Stimulated activated CD4-positive, alpha-beta T cell treated with anti-CD3 and anti-CD28 coated beads, Interleukin-4, amount 100 ng/mL, for 48 hours (primary cell): Measurements from ENCODE around the gene SIPA1L3.
A peak's percentile ranks its signal among the peaks of the same experiment; 100 is the strongest.
"Not testable (repeated sequence)": the region's sequence is repeated elsewhere in the genome, so short reads cannot be mapped to it uniquely, and the experiment has no call there.

ENCODE experiments used
- DNase-seq, 2 donors: peaks; one replicate each; pipeline ENCODE4 v3.0.0-alpha.2; 2020; ENCODE audit warnings: low read depth in 2 of 2

Gene SIPA1L3

DNA sequence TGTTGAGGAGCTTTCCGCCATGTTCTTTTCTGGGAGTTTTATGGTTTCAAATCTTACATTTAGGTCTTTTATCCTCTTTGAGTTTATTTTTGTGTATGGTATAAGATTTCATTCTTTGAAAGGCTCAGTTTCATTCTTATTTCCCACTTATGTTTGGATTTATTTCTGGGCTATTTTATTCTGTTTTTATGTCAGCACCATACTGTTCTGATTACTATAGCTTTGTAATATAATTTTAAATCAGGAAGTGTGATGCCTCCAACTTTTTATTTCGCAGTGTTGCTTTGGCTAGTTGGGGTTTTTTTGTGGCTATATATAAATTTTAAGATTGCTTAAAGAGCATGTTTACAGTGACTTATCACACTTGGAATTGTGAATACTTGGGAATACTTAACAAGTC lies 135.1 kb downstream of the SIPA1L3 start:
- no peak for DNase-seq

DNA sequence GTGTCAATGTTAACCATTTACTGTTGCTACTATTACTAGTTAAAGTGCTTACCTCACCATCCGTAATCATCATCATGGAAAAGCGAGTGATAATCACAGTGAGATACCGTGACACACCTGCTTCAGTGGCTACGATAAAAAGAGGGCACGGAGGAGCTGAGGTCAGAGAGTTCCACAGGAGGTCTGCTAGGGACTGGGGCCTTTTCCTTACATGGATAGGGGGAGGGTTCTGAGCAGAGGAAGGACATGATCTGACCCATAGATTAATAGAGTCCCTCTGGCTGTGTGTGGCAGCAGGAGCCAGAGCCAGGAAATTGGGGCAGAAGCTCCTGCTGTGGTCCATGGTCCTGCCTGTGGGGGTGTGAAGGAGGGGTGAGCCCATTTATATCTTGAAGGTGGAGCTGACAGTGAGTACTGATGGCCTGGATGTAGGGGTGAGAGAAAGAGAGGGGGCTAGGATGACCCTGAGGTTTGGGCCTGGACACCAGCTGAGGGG lies 136.7 kb downstream of the SIPA1L3 start:
- no peak for DNase-seq

DNA sequence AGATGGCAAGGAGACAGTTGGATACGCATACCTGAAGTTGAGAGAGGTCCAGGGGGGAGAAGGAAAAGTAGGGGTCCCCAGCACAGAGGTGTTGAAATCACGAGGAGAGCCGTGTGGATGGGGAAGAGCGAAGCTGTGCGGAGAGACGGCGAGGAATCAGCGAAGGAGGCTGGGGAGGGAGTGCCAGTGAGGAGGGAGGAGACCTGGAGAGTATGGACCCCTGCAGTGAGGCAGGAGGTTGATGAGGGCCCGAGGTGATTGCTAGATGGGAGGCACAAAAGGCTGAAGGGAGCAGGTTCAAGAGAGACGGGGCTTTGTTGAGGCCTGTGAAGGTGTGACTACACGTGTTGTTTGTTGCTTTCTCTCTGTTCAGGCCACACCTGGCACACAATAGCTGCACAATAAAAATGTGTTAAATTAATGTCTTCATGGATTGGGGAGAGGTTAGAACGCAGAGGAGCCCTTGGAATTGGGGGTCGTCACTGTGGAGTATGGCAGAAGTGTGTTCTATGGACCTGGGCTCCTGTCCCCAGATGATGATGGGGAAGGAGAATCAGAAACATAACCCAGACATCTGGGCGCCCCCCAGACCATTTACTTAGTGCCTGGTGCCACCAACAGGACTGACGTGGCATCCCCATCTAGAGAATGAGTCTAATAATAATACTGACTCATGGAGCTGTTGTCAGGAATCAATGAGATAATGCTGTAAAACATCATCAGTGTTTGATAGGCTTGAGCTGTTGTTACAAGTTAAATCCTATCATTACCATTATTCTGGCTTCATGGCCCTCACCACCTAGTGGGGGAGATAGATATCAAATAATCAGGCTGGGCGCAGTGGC lies 137.5 kb downstream of the SIPA1L3 start:
- no peak for DNase-seq

DNA sequence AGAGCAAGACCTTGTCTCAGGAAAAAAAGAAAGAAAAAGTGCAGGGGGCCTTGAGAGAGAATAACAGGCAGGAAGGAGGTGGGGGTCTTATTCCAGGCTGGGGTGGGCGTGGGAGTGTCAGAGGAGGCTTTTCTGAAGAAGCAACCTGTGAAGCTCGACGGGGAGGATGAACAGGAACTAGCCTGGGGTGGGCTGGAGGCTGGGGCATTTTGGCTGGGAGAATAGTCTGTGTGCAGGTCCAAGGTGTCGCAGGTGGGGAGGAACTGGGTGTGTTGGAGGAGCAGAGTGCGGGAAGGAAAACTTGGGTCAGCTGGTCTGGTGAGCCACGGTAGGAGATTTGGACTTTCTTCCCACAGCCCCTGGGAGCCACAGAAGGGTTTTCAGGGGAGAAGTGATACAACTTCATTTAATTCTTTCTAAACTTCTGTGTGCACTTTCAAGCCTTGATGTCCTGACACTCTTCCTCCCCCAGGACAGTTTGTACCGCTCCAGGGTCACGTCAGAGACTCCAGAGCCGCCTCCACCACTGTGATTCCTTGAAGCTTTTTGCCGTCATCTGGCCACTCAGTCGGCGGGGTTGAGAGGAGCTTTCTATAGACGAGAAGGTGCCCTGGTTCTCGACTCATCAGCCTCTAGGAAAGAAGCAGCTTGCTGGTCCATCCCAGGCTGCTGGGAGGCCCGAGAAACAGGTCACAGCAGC lies 138.7 kb downstream of the SIPA1L3 start:
- DNase-seq = no peak

DNA sequence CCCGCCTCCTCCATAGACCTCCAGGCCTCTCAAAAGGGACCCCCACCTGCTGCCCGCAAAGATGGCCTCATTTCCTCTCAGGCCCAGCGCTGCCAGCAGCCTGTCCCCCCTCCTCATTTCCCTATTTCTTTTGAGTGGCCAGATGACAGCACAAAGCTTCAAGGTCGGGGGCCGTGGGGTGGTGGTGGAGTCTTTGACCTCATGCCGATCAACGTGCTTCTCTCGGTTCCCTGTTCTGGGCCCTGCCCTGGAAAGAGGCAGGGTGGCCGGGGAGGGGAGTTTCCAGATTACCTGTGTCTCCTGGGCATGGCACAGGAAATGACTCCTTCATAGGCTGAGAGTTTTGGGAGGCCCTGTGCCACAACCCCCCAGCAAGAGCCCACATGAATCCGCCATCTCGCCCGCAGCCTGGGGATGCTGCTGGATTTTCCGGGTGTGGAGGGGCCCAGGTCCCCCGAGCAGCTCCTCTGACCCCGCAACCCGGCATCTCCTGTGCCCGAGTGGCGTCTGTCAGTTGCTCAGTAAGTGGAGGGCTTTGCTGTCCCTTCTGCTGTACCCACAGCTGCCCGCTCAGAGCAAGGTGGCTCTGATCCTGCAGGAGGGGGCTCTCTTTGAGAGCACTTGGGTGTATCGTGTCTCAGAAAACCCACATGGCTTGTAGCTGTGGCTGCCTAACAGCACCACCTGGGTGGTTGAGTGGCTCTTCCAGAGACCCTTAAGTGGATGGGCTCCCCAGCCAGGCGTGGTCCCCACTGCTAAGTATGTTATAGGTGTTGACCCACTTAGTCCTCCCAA lies 139.4 kb downstream of the SIPA1L3 start:
- no peak for DNase-seq

DNA sequence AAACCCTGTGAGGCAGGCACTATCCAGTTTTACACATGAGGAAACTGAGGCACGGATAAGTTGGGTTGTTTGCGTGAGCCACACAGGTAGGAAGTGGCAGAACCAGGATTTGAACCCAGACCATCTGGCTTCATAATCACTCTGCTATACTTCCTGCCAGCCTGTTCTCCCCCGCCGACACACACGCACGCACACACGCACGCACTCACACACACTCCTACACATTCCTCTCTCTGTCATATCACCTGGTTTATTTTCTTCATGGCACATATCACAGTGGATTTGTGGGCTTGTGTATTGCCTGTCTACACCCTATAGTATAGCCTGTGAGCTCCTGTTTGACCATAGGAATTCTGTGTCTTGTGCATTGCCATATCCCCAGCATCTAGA lies 140.0 kb downstream of the SIPA1L3 start:
- DNase-seq = no peak

DNA sequence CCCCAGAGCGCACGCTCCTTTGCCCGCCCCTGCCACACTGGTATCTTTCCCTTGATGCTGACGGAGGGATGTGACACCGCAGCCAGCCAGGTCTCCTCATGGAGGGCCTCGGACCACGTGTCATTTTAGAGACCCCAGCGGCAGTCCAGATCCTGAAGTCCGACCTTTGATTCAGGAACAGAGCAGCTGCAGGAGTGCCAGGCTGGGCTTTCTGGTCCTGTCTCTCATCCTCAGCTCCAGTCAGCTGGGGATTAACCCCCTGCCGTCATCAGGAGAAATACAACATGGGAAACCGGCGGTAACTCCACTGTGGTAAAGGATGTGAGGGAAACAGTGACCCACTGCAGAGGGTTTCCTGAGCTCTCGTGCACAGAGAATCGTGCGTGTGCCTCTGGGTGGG lies 140.6 kb downstream of the SIPA1L3 start:
- no peak for DNase-seq

DNA sequence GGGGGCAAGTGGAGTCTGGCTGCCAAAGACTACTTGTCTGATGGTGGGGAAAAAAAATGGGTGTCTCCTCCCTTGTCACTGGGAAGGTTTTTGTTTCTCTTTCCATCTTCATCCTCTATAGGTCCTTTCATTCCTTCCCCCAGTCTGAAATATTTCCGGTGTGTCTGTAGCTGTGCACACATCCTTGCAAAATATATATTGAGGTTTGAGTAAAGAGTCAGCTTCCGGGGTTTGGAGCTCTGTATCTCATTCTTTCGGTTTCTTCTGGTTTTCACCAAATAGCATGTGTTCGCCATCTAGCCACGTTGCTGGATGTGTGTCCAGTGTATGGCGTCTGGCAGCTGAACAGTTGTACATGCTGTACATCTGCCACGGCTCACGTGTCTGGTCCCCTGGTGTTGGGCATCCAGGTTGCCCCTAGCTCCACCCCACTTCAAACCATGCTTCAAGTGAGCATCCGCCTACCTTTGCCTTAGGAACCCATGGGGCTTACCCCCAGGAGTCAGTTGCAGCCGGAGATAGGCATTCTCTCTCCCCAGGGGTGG lies 142.2 kb downstream of the SIPA1L3 start:
- peak; percentile 32 for DNase-seq

DNA sequence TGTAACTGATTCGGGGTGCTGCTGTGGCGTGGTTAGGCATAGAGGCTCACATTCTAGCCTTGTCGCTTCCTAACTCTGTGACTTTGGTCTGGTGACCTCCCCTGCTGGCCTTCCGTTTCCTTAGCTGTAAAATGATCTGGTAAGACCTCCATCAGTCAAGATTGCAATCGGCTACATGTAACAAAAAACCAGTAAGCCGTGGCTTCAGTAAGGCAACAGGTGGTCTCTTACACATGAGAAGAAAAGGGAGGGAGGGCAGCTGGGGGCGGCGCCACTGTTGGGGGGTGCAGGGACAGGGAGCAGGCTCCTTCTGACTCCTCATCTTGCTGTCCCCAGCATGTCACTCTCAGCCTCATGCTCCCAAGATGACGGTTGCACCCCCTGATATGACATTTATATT lies 148.0 kb downstream of the SIPA1L3 start:
- DNase-seq = no peak

DNA sequence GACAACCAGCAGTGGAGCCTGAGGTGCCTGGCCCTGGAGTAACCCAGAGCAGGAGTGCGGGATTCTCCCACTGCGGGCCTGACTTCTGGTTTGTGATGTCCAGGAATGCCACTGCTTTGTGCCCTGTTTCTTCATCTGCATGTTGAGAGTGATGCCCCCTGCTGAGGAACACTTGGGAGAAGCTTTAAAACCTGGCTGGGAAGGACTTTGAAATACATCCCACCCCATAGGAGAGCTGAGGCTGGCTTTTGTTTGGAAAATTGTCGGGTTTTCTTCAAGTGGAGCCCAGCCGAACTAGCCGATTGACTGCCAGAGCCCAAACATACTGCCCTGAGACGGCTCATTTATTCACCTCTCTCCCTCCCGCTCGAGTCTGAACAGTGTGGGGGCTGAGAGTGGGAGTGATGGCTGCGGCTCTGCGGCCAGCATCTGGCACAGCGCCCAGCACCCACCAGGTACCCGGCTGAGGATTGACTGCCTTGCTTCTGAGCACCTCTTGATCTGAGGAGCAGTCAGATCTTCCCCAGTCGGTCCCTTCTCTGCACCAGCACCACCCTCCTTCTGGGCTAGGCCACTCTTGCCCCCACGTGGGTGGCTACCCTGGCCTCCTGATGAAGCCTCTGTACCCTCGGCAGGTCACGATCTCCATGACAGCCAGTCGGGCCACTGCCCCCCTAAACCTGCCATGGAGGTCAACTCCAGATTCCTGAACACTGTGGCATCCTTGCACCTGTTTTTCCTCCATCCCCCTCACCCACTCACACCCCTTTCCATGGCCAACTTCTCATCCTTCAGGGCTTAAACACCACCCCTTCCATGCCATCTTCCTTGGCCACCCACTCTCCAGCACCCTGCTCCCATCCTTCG lies 148.9 kb downstream of the SIPA1L3 start:
- no peak for DNase-seq

DNA sequence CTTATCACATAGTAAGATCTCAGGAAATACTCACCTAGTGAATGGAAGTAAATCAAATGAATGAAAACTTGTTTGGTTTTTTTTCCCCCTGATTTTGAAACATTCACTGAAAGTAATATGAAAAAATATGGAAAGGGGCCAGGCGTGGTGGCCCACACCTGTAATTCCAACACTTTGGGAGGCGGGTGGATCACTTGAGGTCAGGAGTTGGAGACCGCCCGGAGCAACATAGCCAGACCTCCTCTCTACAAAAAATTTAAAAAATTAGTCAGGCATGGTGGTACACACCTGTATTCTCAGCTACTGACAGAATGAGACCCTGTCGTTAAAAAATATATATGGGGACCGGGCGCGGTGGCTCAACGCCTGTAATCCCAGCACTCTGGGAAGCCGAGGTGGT lies 149.6 kb downstream of the SIPA1L3 start:
- DNase-seq = no peak

DNA sequence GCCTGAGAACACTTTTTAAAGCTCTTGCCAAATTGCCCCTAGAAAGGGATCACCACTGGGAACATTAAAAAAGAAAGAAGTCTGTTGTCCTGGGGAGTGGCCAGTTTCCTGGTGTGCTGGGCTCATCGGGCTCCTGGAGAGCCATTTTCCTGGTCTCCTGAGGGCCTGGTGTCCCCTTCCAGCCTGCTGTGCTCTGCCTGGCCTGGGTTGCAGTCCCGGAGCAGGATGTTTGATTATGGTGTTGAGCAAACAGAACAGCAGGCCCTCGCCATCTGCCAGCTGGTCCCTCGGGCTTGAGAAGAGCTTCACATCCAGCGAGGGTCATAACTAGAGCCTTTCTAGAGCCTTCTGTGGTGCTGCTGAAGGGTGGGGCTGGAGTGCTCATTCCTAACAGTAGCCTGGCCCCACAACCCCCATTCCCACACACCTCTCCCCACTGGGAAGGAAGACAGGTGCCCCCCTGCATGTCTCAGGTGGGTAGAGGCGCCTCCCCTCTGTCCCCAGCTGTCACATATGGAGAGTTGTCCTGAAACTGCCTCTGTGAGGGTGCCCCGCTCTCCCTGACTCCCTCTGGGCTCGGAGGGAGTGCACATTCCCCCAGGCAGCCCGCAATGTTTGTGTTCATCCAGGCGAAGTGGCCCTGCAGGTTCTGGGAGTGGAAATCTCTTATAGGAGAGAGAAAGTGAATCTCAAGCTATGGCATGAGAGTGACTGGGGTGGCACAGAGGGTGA lies 151.1 kb downstream of the SIPA1L3 start:
- DNase-seq = no peak

DNA sequence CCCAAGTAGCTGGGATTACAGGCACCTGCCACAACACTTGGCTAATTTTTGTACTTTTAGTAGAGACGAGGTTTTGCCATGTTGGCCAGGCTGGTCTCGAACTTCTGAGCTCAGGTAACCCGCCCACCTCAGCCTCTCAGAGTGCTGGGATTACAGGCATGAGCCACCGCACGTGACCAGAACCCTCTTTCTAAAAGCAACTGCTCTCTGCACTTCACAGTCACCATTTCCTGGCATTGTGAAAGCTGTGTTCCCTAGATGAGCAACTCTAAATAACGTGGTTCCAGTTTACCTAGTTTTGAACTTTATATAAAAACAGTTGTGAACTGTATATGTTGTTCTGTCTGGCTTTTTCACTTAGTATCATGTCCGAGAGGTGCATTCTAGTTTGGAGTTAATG lies 152.9 kb downstream of the SIPA1L3 start:
- peak in 1 of 2 donors; percentile 18 for DNase-seq

DNA sequence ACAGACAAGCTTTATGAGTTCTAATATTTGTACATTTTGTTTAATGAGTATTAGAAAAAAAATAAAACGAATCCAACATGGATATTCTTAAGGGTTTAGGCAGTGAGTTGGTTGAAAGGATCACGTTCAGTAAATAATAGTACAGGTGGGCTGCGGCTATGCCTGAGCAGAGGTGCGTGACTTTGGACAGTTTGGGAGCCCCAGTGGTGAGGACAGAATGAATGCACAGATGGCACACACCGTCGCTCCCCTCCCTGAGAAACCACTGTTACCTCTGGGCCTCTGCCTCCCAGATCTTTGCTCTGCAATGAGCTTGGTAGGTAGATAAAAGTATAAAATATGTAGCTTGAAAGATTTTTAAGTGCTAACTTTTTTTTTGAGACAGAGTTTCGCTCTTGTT lies 153.3 kb downstream of the SIPA1L3 start:
- no peak for DNase-seq

DNA sequence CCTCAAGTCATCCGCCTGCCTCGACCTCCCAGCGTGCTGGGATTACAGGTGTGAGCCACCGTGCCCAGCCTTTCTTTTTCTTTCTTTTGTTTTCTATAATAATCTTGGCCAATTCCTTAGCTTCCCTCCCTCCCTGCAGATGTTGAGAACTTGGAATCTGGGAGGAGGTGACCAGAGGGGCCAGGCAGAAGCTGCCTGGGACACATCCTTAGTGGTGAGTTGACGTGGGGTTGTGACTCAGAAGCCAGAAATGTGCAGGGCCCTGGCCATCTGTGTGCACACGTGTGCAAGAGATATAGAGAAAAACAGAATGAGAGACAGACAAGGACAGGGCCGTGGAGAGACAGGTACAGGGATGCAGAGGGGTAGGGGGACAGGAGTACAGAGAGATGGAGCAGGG lies 154.3 kb downstream of the SIPA1L3 start:
- DNase-seq = no peak

DNA sequence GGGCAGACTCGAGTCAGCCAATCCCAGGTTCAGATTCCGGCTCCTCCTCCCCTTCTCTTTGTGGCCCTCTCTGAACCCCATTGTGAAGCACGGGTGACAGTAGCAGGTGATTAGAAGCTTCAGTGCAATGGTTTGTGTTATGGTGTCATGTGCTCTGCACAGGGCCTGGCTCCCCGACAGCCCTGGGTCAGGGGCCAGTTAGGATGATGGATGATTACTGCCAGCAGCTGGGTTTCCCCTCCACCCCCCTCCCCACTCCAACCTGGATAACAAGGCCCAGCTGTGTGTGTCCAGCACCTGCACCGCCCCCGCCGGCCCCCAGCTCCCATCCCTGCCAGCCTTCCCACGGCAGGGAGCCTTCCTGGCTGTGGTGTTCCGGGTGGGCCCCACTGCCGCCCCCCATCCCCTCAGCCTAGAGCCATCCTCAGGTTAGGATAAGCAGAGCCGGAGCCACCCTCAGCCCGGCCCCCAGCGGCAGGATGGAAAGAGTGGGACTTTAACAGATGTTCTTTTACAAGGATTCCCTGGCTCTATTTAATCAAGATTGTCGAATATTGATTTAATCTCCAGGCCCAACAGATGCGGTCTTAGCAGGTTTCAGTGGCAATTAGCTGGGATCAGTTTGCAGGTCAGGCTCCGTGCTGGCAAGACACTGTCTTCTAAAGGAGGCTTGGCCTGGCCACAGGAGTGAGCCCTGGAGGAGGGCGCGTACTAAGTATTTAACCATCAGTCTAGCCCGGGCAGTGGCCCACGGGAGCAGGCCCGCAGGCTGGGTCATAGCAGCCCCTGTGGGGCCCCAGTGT lies 156.2 kb downstream of the SIPA1L3 start:
- DNase-seq = no peak

DNA sequence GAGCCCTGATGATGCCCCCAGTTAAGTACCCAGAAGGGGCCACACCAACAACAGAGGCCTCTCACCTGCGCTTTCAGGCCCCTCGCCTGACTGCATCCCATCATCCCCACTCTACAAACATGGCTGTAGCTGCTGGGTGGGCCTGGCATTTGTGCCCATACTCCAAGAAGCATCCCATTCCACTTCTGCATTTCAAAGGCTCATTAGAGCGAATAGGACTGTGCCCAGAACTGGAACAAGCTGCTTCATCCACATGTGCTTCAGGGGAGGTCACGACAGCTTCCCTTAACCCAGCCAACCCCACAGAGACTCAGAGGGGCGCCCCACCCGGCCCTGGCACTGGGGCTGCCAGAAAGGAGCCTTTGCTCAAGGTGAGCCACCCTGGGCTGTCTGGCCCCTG lies 156.9 kb downstream of the SIPA1L3 start:
- no peak for DNase-seq

DNA sequence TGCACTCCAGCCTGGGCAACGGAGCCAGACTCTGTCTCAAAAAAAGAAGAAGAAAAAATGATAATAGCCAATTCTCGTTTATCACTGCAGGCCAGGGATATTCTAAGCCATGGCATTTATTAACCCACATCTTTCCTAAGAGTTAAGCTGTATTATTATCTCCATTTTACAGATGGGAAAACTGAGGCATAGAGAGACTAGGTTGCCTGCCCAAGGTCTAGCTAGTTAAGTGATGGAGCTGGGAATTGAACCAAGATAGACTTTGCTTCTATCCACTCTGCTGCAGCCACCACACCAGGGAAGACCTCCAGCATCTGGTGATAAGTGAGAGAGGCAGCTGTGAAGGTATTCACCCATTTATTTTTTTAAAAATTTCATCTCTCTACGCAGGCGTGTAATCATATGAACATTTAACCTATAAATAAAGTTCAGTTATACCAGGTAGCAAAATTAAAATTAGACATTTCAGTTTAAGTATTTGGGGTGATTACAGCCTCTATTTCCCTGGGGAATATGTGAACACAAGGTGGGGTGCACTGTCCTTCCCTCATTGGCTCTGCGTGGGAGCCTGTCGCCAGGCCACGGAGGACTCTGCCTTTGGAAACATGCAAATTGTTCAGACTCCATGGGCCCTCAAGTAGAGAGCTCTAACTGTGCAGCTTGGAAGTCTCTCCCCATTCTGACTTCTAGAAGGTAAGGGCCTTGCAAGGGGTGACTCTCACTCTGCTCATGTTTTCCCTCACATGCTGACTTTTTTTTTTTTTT lies 157.8 kb downstream of the SIPA1L3 start:
- DNase-seq = no peak

DNA sequence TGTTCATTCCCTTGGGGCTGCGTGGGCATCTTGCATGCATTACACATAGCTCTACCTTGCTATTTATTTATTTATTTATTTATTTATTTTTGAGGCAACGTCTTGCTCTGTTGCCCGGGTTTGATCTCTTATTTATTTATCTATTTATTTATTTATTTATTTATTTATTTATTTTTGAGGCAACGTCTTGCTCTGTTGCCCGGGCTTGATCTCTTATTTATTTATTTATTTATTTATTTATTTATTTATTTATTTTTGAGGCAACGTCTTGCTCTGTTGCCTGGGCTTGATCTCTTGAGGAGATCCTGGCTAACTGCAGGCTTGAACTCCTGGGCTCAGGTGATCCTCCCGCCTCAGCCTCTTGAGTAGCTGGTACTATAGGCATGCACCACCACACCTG lies 158.8 kb downstream of the SIPA1L3 start:
- not testable (repeated sequence) for DNase-seq
